ENCODE data around the gene OR52W1. TPM values are rescaled to one million over a fixed set of nuclear protein-coding genes. Genes with fewer than 3 reads are reported as not detected.

OR52W1 gene
- total RNA-seq, 1 experiment from 2014 or later = not detected

Other genes starting within 250 kb of the OR52W1 start
- not detected in 2 replicates for gene OR56A5, start 230.7 kb upstream of the OR52W1 start, total RNA-seq (2014; rRNA removed; shearing (Covaris generic))
- not detected in 2 replicates for gene OR52L1, start 212.2 kb upstream of the OR52W1 start, total RNA-seq (2014; rRNA removed; shearing (Covaris generic))
- not detected in 2 replicates for gene OR56A4, start 192.3 kb upstream of the OR52W1 start, total RNA-seq (2014; rRNA removed; shearing (Covaris generic))
- gene OR56A1, start 168.5 kb upstream of the OR52W1 start, total RNA-seq (2014; rRNA removed; shearing (Covaris generic)) = not detected in 2 replicates
- gene OR56B4, start 91.5 kb upstream of the OR52W1 start, total RNA-seq (2014; rRNA removed; shearing (Covaris generic)) = not detected in 2 replicates
- gene OR52B2, start 28.9 kb upstream of the OR52W1 start, total RNA-seq (2014; rRNA removed; shearing (Covaris generic)) = 0.42 TPM in 1 of 2 replicates, not detected in the other
- not detected in 2 replicates for gene C11orf42, start 6.3 kb downstream of the OR52W1 start, total RNA-seq (2014; rRNA removed; shearing (Covaris generic))
- gene FHIP1B, start 35.4 kb downstream of the OR52W1 start, total RNA-seq (2014; rRNA removed; shearing (Covaris generic)) = 98.4 and 136 TPM in 2 replicates
- gene CNGA4, start 39.9 kb downstream of the OR52W1 start, total RNA-seq (2014; rRNA removed; shearing (Covaris generic)) = 0.63 TPM in 1 of 2 replicates, not detected in the other
- not detected in 2 replicates for gene CCKBR, start 60.6 kb downstream of the OR52W1 start, total RNA-seq (2014; rRNA removed; shearing (Covaris generic))
- 1.6 TPM in 1 of 2 replicates, not detected in the other for gene CAVIN3, start 121.3 kb downstream of the OR52W1 start, total RNA-seq (2014; rRNA removed; shearing (Covaris generic))
- gene SMPD1, start 191.2 kb downstream of the OR52W1 start, total RNA-seq (2014; rRNA removed; shearing (Covaris generic)) = 3.1 and 4.4 TPM in 2 replicates
- gene APBB1, start 219.9 kb downstream of the OR52W1 start, total RNA-seq (2014; rRNA removed; shearing (Covaris generic)) = 0.15 and 0.21 TPM in 2 replicates
- gene HPX, start 241.8 kb downstream of the OR52W1 start, total RNA-seq (2014; rRNA removed; shearing (Covaris generic)) = 0.25 TPM in 1 of 2 replicates, not detected in the other

Data from HT-29 (cell line).